ENCODE results near the gene KRTAP10-5. TPM values are rescaled to one million over a fixed set of nuclear protein-coding genes. Genes with fewer than 3 reads are reported as not detected.

Gene KRTAP10-5
- total RNA-seq, 1 experiment from 2014 or later, result not detected

- no peak for DNase-seq
- Mint-ChIP-seq H3K27me3 (ENCODE audit: insufficient read depth, unreplicated experiment) (peaks cover 6% of the 10 kb centered on the region), H3K4me3 (ENCODE audit: unreplicated experiment) (no peak overlapping the region), H3K36me3 (ENCODE audit: insufficient read depth, unreplicated experiment) (peaks cover 5% of the 10 kb centered on the region), H3K9me3 (ENCODE audit: unreplicated experiment) (peaks cover 54% of the 10 kb centered on the region), H3K4me1 (ENCODE audit: low read depth, unreplicated experiment) (no peaks in the 10 kb centered on the region), H3K27ac (ENCODE audit: unreplicated experiment) (no peak overlapping the region)
- no peak overlapping the region for H3K4me3 ChIP-seq (ENCODE audit: low read depth, low read length)
- BruUV-seq (replicated peaks), result no TSS peak
- intact Hi-C loops (cut with micrococcal nuclease; ENCODE audit: unreplicated experiment), result no loop called here
- ChIA-PET CTCF (no interaction called here), POLR2A (no interaction called here)
- H3K9me3 ChIP-seq, result peaks cover 18% of the 10 kb centered on the region
- H3K36me3 ChIP-seq (ENCODE audit: control insufficient read depth, insufficient read depth, low read length), result no peaks in the 10 kb centered on the region
- no peaks in the 10 kb centered on the region for H3K4me1 ChIP-seq
- TF ChIP-seq CTCF (IDR thresholded peaks at IDR 0.05; ENCODE audit: insufficient read depth in 1 of 2, low read depth in 1 of 2, low read length in 1 of 2, severe bottlenecking in 1 of 2, unreplicated experiment in 1 of 2), result no peak
- H3K27me3 ChIP-seq (replicated peaks; ENCODE audit: control insufficient read depth, insufficient read depth, low read length), result no peaks in the 10 kb centered on the region
Measured at GRCh38 chr21:44581158-44581557, 754 bp upstream of the KRTAP10-5 start.

- intact Hi-C loops (cut with micrococcal nuclease; ENCODE audit: unreplicated experiment), result no loop called here
- POLR2A ChIA-PET, result no interaction called here
- Histone ChIP-seq H3K9me3 (peaks cover 18% of the 10 kb centered on the region), H3K27me3 (replicated peaks; ENCODE audit: control insufficient read depth, insufficient read depth, low read length) (no peaks in the 10 kb centered on the region), H3K36me3 (ENCODE audit: control insufficient read depth, insufficient read depth, low read length) (no peaks in the 10 kb centered on the region), H3K4me3 (ENCODE audit: low read depth, low read length) (no peak overlapping the region), H3K4me1 (no peaks in the 10 kb centered on the region)
- no peak for DNase-seq
- H3K36me3 Mint-ChIP-seq (ENCODE audit: insufficient read depth, unreplicated experiment), result peaks cover 5% of the 10 kb centered on the region
- no peak overlapping the region for H3K27ac Mint-ChIP-seq (ENCODE audit: unreplicated experiment)
- no peaks in the 10 kb centered on the region for H3K27me3 Mint-ChIP-seq (ENCODE audit: insufficient read depth, unreplicated experiment)
- CTCF ChIA-PET, result no interaction called here
- BruUV-seq (replicated peaks), result no TSS peak
- no peak for TF ChIP-seq CTCF (IDR thresholded peaks at IDR 0.05; ENCODE audit: insufficient read depth in 1 of 2, low read depth in 1 of 2, low read length in 1 of 2, severe bottlenecking in 1 of 2, unreplicated experiment in 1 of 2)
- peaks cover 54% of the 10 kb centered on the region for H3K9me3 Mint-ChIP-seq (ENCODE audit: unreplicated experiment)
- H3K4me1 Mint-ChIP-seq (ENCODE audit: low read depth, unreplicated experiment), result peaks cover 4% of the 10 kb centered on the region
- no peak overlapping the region for H3K4me3 Mint-ChIP-seq (ENCODE audit: unreplicated experiment)
Measured at GRCh38 chr21:44579833-44580144, 615 bp downstream of the KRTAP10-5 start.

GRCh38 chr21:44579056-44579832 lies 1.2 kb downstream of the KRTAP10-5 start:
- no TSS peak for BruUV-seq (replicated peaks)
- TF ChIP-seq CTCF (IDR thresholded peaks at IDR 0.05; ENCODE audit: insufficient read depth in 1 of 2, low read depth in 1 of 2, low read length in 1 of 2, severe bottlenecking in 1 of 2, unreplicated experiment in 1 of 2), result no peak
- Histone ChIP-seq H3K27me3 (replicated peaks; ENCODE audit: control insufficient read depth, insufficient read depth, low read length) (no peaks in the 10 kb centered on the region), H3K36me3 (ENCODE audit: control insufficient read depth, insufficient read depth, low read length) (no peaks in the 10 kb centered on the region), H3K4me3 (ENCODE audit: low read depth, low read length) (no peak overlapping the region), H3K9me3 (peaks cover 18% of the 10 kb centered on the region), H3K4me1 (no peaks in the 10 kb centered on the region)
- no peak overlapping the region for H3K4me3 Mint-ChIP-seq (ENCODE audit: unreplicated experiment)
- POLR2A ChIA-PET, result no interaction called here
- H3K27ac Mint-ChIP-seq (ENCODE audit: unreplicated experiment), result no peak overlapping the region
- peaks cover 5% of the 10 kb centered on the region for H3K36me3 Mint-ChIP-seq (ENCODE audit: insufficient read depth, unreplicated experiment)
- peaks cover 8% of the 10 kb centered on the region for H3K4me1 Mint-ChIP-seq (ENCODE audit: low read depth, unreplicated experiment)
- peaks cover 54% of the 10 kb centered on the region for H3K9me3 Mint-ChIP-seq (ENCODE audit: unreplicated experiment)
- DNase-seq, result no peak
- intact Hi-C loops (cut with micrococcal nuclease; ENCODE audit: unreplicated experiment), result no loop called here
- CTCF ChIA-PET, result no interaction called here
- no peaks in the 10 kb centered on the region for H3K27me3 Mint-ChIP-seq (ENCODE audit: insufficient read depth, unreplicated experiment)

All from Caco-2 (cell line).